ENCODE results near the gene CTDSP1. TPM values are rescaled to one million over a fixed set of nuclear protein-coding genes. Genes with fewer than 3 reads are reported as not detected.

Gene CTDSP1
- total and polyA plus RNA-seq, 8 donors = 122 to 160 (median 146) TPM

GRCh38 chr2:218357236-218358177 lies 42.2 kb upstream of the CTDSP1 start:
- DNase-seq (no peak), ATAC-seq (no peak)
- H3K27me3 ChIP-seq = no peaks in the 10 kb centered on the region
- H3K9me3 ChIP-seq = no peaks in the 10 kb centered on the region
- peaks cover 5 to 46% of the 10 kb centered on the region in 2 donors for H3K4me1 ChIP-seq
- no peaks in the 10 kb centered on the region for H3K36me3 ChIP-seq
- TF ChIP-seq CTCF (IDR thresholded peaks at IDR 0.05) = no peak
- H3K27ac ChIP-seq = peak overlapping the region in 1 of 2 donors; percentile 43
- no peak overlapping the region for H3K4me3 ChIP-seq
- intact Hi-C loops (cut with DNase I) = loop anchor here in 1 of 2 donors (2.0 kb wide), 1 partner anchor 59 kb away; no protein-coding TSS in a partner anchor

DNA sequence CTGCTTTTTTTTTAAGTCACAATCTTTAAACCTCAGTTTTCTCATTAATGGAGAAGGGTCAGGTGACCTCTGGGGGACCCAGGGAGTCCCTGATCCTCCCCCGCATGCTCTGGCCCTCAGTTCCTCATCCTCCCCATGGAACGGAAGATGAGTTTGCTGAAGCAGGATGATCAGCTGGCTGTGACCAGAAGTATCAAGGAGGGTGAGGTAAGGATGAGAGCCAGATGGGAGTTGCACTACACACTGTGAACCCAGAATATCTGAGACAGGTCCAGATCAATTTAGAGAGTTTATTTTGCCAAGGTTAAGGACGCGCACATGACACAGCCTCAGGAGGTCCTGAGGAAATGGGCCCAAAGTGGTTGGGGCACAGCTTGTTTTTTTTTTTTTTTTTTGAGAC lies 39.2 kb upstream of the CTDSP1 start:
- H3K4me3 ChIP-seq = no peak overlapping the region
- intact Hi-C loops (cut with DNase I) = no loop called here
- H3K9me3 ChIP-seq = no peaks in the 10 kb centered on the region
- DNase-seq = peak in 1 of 4 donors; percentile 78
- peak; percentile 33 for ATAC-seq
- H3K27ac ChIP-seq = peak overlapping the region in 1 of 2 donors; percentile 63
- no peaks in the 10 kb centered on the region for H3K36me3 ChIP-seq
- TF ChIP-seq CTCF (IDR thresholded peaks at IDR 0.05) = no peak
- H3K27me3 ChIP-seq = no peaks in the 10 kb centered on the region
- H3K4me1 ChIP-seq = peaks cover 5 to 67% of the 10 kb centered on the region in 2 donors

DNA sequence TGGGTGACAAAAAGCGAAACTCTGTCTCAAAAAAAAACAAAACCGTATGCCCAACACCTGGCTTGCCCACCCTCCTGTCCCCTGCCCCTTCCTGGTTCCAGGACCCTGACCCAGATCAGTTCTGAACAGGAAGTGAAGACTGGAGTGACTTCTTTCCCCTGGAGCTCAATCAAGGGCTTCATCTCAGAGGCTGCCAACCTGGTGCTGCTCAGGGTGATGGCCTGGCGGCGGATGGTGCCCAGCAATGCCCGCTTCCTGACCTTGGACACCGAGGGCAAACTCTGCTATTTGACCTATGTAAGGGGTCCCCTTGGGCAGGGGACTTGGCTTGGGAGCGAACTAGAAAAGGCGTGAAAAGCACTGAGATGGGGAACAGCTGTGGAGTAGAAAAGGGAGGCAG lies 37.1 kb upstream of the CTDSP1 start:
- peak overlapping the region in 1 of 2 donors; percentile 82 for H3K27ac ChIP-seq

GRCh38 chr2:218363736-218364135 lies 35.9 kb upstream of the CTDSP1 start:
- Histone ChIP-seq H3K27me3 (no peaks in the 10 kb centered on the region), H3K4me3 (no peak overlapping the region), H3K36me3 (no peaks in the 10 kb centered on the region), H3K4me1 (peaks cover 6 to 77% of the 10 kb centered on the region in 2 donors), H3K27ac (peak overlapping the region in 1 of 2 donors; percentile 82), H3K9me3 (peaks cover 0 to 6% of the 10 kb centered on the region in 2 donors)
- no peak for DNase-seq
- intact Hi-C loops (cut with DNase I) = no loop called here
- ATAC-seq = no peak
- TF ChIP-seq CTCF (IDR thresholded peaks at IDR 0.05) = no peak

More for the DNA sequence above, 37.1 kb upstream of the CTDSP1 start:
- no peaks in the 10 kb centered on the region for H3K36me3 ChIP-seq
- no peak for TF ChIP-seq CTCF (IDR thresholded peaks at IDR 0.05)
- H3K4me3 ChIP-seq = no peak overlapping the region
- H3K9me3 ChIP-seq = peaks cover 0 to 6% of the 10 kb centered on the region in 2 donors
- intact Hi-C loops (cut with DNase I) = no loop called here
- peaks cover 4 to 68% of the 10 kb centered on the region in 2 donors for H3K4me1 ChIP-seq
- H3K27me3 ChIP-seq = no peaks in the 10 kb centered on the region
- DNase-seq (no peak), ATAC-seq (no peak)

DNA sequence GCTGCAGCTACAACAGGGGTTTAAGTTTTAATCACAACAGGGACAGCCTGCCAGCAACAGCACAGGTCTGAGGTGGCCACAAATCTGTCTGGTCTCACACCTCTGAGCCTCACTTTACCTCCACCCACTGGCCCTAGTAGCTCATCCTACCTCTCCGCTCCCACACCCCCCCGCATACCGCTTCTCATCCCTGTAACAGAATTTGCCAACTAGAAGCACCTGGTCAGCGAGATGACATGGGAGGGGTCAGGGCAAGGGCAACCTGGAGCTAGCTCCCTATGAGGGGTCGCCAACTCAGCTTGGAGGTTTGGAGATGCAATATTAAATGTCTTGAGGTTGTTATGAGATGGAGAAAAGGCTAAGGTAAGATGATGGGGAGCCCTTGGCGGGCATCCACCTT lies 35.5 kb upstream of the CTDSP1 start:
- DNase-seq = no peak
- H3K4me3 ChIP-seq = no peak overlapping the region
- ATAC-seq = no peak
- H3K27ac ChIP-seq = peak overlapping the region in 1 of 2 donors; percentile 82
- H3K36me3 ChIP-seq = no peaks in the 10 kb centered on the region
- intact Hi-C loops (cut with DNase I) = no loop called here
- no peaks in the 10 kb centered on the region for H3K27me3 ChIP-seq
- H3K4me1 ChIP-seq = peaks cover 10 to 81% of the 10 kb centered on the region in 2 donors
- no peak for TF ChIP-seq CTCF (IDR thresholded peaks at IDR 0.05)
- peaks cover 0 to 6% of the 10 kb centered on the region in 2 donors for H3K9me3 ChIP-seq

Data from left lung (tissue), 10 donors.